GM12874 (cell line): ENCODE data around the gene ZBTB20.

Experiments
- CTCF ChIP-seq: IDR thresholded peaks from 2 replicates; pipeline ENCODE4 v1.5.1; 2011; ENCODE audit warnings: low read depth, mild to moderate bottlenecking, control low read depth, low read length, moderate library complexity; ENCODE audit not compliant: insufficient read depth

The ZBTB20 gene

DNA sequence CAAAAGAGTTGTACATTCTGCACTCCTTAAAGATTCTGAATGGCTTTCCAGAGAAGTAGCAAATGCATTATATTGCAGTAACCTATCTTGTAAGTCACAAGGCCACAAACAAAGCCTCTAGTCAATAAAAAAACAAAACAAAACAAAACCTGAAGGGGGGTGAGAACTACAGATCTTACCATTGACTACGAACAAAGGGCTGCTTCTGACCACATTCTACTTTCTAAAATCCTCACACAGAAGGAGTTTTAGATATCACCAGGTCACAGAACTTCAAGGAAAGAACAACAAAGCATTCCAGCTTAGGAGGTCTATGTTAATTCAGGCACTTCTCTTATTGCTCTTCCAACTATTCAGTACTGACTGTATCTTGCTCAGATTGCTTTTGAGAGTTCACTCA, 343.0 kb downstream of the ZBTB20 start:
- no peak for TF ChIP-seq CTCF

- TF ChIP-seq CTCF = no peak
Measured at GRCh38 chr3:114803042-114803695, 343.9 kb downstream of the ZBTB20 start.

- TF ChIP-seq CTCF = no peak
Measured at GRCh38 chr3:114800272-114801031, 346.6 kb downstream of the ZBTB20 start.

GRCh38 chr3:114799816-114800215, 347.3 kb downstream of the ZBTB20 start:
- no peak for TF ChIP-seq CTCF

- TF ChIP-seq CTCF = no peak
Measured at GRCh38 chr3:114796796-114797195, 350.3 kb downstream of the ZBTB20 start.

- TF ChIP-seq CTCF = no peak
Measured at GRCh38 chr3:114794894-114795630, 352.0 kb downstream of the ZBTB20 start.
